Endothelial cell of umbilical vein (primary cell): ENCODE results near the gene PDSS2. TPM values are rescaled to one million over a fixed set of nuclear protein-coding genes. Genes with fewer than 3 reads are reported as not detected.

Experiments
- BruUV-seq: library from RNA; stranded (reverse); fragments of 400-500 nt; replicated peaks from 2 replicates; lab custom pipeline; 2021; lab: Mats Ljungman, UMichigan
- CTCF ChIA-PET: fragments of 300-600, 350-600 bp; sonication (Branson Sonifier 250); formaldehyde crosslinking; loops from one replicate; lab custom pipeline; 2021; ENCODE audit warnings: antibody characterized with exemption, inconsistent platforms; lab: Charles Lee
- POLR2A ChIA-PET: fragments of 300-600, 350-600 bp; sonication (Branson Sonifier 250); formaldehyde crosslinking; loops from one replicate; lab custom pipeline; 2021; ENCODE audit warnings: antibody characterized with exemption, inconsistent platforms; lab: Charles Lee
- DNase-seq: peaks from one replicate; pipeline ENCODE4 v3.0.0-alpha.2; 2011; ENCODE audit warnings: low read depth, low spot score
- FAIRE-seq: peaks from 2 replicates; lab custom pipeline; 2011; peaks lifted over from hg19 to GRCh38; lab: Jason Lieb, UNC
- H2AFZ ChIP-seq: 2 replicates; pipeline ENCODE4 v1.6.0; 2012; ENCODE audit warnings: low read depth, low read length, control low read depth, inconsistent platforms
- H3K27ac ChIP-seq: 2 replicates; pipeline ENCODE4 v1.5.1; 2011; ENCODE audit warnings: low read depth, mild to moderate bottlenecking, control low read depth, low read length, moderate library complexity; ENCODE audit not compliant: insufficient read depth
- H3K27me3 ChIP-seq, 2 experiments: 2 replicates each; pipeline versions ENCODE4 v1.6.0 to v1.6.1; 2011; ENCODE audit warnings: low read length in 2 of 2, mixed read lengths in 1 of 2; ENCODE audit not compliant: control insufficient read depth in 2 of 2, insufficient read depth in 2 of 2
- H3K36me3 ChIP-seq, 2 experiments: 2 replicates in 1 of 2; 3 replicates in 1 of 2; pipeline ENCODE4 v1.5.1; 2011; ENCODE audit warnings: low read length in 2 of 2, mild to moderate bottlenecking in 1 of 2, moderate library complexity in 1 of 2; ENCODE audit not compliant: control insufficient read depth in 2 of 2, insufficient read depth in 2 of 2; ENCODE audit errors: extremely low read depth in 1 of 2
- H3K4me1 ChIP-seq: 3 replicates; pipeline ENCODE4 v1.5.1; 2011; ENCODE audit warnings: mild to moderate bottlenecking, low read length; ENCODE audit not compliant: control insufficient read depth, insufficient read depth; ENCODE audit errors: extremely low read depth
- H3K4me2 ChIP-seq: 2 replicates; pipeline ENCODE4 v1.6.1; 2011; ENCODE audit warnings: low read length, control low read depth, mixed read lengths; ENCODE audit not compliant: insufficient read depth
- H3K4me3 ChIP-seq, 3 experiments: fragments of 200-600 bp in 1 of 3; sonication (generic), shearing (Covaris generic) in 1 of 3; replicated peaks in 1 of 3; 2 replicates each; pipeline ENCODE4 v1.5.1; 2011 to 2016; ENCODE audit warnings: control low read depth in 3 of 3, low read length in 3 of 3, mild to moderate bottlenecking in 2 of 3, inconsistent platforms in 1 of 3, low read depth in 1 of 3, moderate library complexity in 1 of 3; ENCODE audit not compliant: insufficient read depth in 1 of 3
- H3K79me2 ChIP-seq: 2 replicates; pipeline ENCODE4 v1.6.0; 2012; ENCODE audit warnings: low read length, inconsistent platforms; ENCODE audit not compliant: control insufficient read depth, insufficient read depth
- H3K9ac ChIP-seq: replicated peaks from 2 replicates; pipeline ENCODE3; 2011; ENCODE audit warnings: low read length, control low read depth; ENCODE audit not compliant: insufficient read depth; ENCODE audit errors: extremely low read depth
- H3K9me1 ChIP-seq: replicated peaks from 3 replicates; pipeline ENCODE4 v1.6.0; 2011; ENCODE audit warnings: mild to moderate bottlenecking, low read length; ENCODE audit not compliant: control insufficient read depth, insufficient read depth; ENCODE audit errors: extremely low read depth
- H3K9me3 ChIP-seq: replicated peaks from 2 replicates; pipeline ENCODE4 v1.5.1; 2012; ENCODE audit warnings: low read length, inconsistent platforms; ENCODE audit not compliant: control insufficient read depth, insufficient read depth
- H4K20me1 ChIP-seq: replicated peaks from 2 replicates; pipeline ENCODE3; 2011; ENCODE audit warnings: mild to moderate bottlenecking, low read length; ENCODE audit not compliant: control insufficient read depth, insufficient read depth; ENCODE audit errors: extremely low read depth
- CTCF ChIP-seq, 2 donors: IDR thresholded peaks; 1 replicate in 1 of 2; 2 replicates in 1 of 2; pipeline ENCODE4 v1.5.1; 2011; ENCODE audit warnings: low read length in 2 of 2, mild to moderate bottlenecking in 2 of 2, moderate library complexity in 2 of 2, control low read depth in 1 of 2, inconsistent platforms in 1 of 2, low read depth in 1 of 2; ENCODE audit not compliant: insufficient read depth in 1 of 2; ENCODE audit errors: extremely low read depth in 1 of 2
- EZH2 ChIP-seq: IDR thresholded peaks from 2 replicates; pipeline ENCODE4 v1.6.1; 2012; ENCODE audit warnings: borderline replicate concordance, low read depth, mild to moderate bottlenecking, moderate library complexity, low read length, inconsistent platforms; ENCODE audit not compliant: severe bottlenecking
- FOS ChIP-seq: IDR thresholded peaks from 2 replicates; pipeline ENCODE4 v1.6.1; 2011; ENCODE audit warnings: mild to moderate bottlenecking, low read length, moderate library complexity, borderline replicate concordance; ENCODE audit not compliant: insufficient read depth
- GATA2 ChIP-seq: IDR thresholded peaks from 2 replicates; pipeline ENCODE4 v1.7.0; 2011; ENCODE audit warnings: low read depth, mild to moderate bottlenecking, moderate library complexity, mixed read lengths, low read length; ENCODE audit not compliant: insufficient read length, insufficient read depth
- JUN ChIP-seq: IDR thresholded peaks from 2 replicates; pipeline ENCODE4 v1.6.1; 2011; ENCODE audit warnings: borderline replicate concordance, low read depth; ENCODE audit not compliant: insufficient read length, insufficient read depth
- MAX ChIP-seq: IDR thresholded peaks from 2 replicates; pipeline ENCODE4 v1.6.1; 2011; ENCODE audit not compliant: insufficient read depth, insufficient read length
- MYC ChIP-seq: IDR thresholded peaks from one replicate; pipeline ENCODE4 v1.6.1; 2011; ENCODE audit warnings: mild to moderate bottlenecking, low read depth, low read length
- POLR2A ChIP-seq: IDR thresholded peaks from 2 replicates; pipeline ENCODE4 v1.6.1; 2012; ENCODE audit warnings: low read depth, mild to moderate bottlenecking, control low read depth, low read length
- POLR2AphosphoS5 ChIP-seq: IDR thresholded peaks from 2 replicates; pipeline ENCODE4 v1.6.1; 2012; ENCODE audit warnings: low read depth, mild to moderate bottlenecking, control low read depth, low read length, moderate library complexity; ENCODE audit not compliant: insufficient read depth
- dilution Hi-C: fragments of 300-500 bp; cut with MboI; formaldehyde crosslinking; loops from one replicate; pipeline ENCODE4 v1.15.0; 2019; ENCODE audit warnings: low sequenced_read_pairs; ENCODE audit not compliant: extremely low pct_ligation_motif_present
- intact Hi-C: fragments of 100-400 bp; cut with micrococcal nuclease; formaldehyde crosslinking; loops from one replicate; pipeline ENCODE4 v1.10.0; 2022
- polyA plus RNA-seq, 4 experiments: library from polyadenylated mRNA; depleted of rRNA in 3 of 4; stranded (reverse) in 3 of 4; unstranded in 1 of 4; fragments of >200 nt; gene quantifications; 2 replicates each; pipeline versions ENCODE4 v1.2.1 to v1.2.3, GENCODE V29; 2011 to 2012; ENCODE audit warnings: missing spikeins in 1 of 4
- total RNA-seq: library from RNA; stranded (reverse); gene quantifications from 2 replicates; pipeline ENCODE4 v1.2.3, GENCODE V29; 2021

PDSS2 gene
- total and polyA plus RNA-seq, 2 donors (not counting 3 experiments of a cell fraction or from before 2014, with no cell fraction given), result 7.6 to 9.3 TPM

DNA sequence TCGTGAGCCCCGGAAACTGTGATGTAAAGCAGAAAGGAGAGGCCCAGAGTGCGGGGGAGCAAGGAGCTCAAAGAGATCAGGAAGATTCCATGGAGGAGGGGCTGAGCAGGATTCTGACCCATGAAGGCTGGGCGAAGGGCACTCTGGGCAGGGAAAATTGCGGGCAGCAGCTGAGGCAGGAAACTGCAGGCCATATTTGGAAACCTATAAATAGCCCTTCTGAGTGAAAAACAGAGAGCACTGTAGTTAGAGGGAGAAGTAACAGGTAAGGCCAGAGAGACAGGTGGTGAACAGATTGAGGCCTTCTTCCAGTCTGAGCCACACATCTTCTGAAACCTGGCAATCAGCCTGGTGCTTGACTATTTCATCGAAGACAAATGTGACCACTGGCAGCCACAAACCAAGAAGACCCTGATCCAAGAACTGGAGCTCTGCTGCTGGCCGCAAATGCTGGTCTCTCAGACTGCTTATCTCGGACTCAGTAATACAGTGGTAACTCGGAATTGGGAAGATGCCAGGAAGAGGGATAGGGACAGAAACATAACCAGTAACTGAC lies 329.9 kb downstream of the PDSS2 start:
- TF ChIP-seq FOS, result no peak
- TF ChIP-seq GATA2, result no peak
- no peak for TF ChIP-seq JUN
- TF ChIP-seq POLR2A, result no peak
- TF ChIP-seq CTCF (IDR thresholded peaks at IDR 0.05; ENCODE audit: extremely low read depth in 1 of 2, insufficient read depth in 1 of 2, low read depth in 1 of 2, low read length in 2 of 2), result no peak
- TF ChIP-seq MAX, result no peak
- TF ChIP-seq MYC, result no peak
- no peak for TF ChIP-seq POLR2AphosphoS5
- no peak for TF ChIP-seq EZH2
- Histone ChIP-seq H2AFZ (no peak overlapping the region), H3K9me1 (no peaks in the 10 kb centered on the region), H3K4me3 (no peak overlapping the region), H3K4me1 (peaks cover 6% of the 10 kb centered on the region), H3K36me3 (no peaks in the 10 kb centered on the region), H3K79me2 (no peaks in the 10 kb centered on the region), H3K4me2 (no peak overlapping the region), H3K27ac (no peak overlapping the region), H3K9me3 (no peaks in the 10 kb centered on the region), H4K20me1 (no peaks in the 10 kb centered on the region), H3K27me3 (no peaks in the 10 kb centered on the region), H3K9ac (no peak overlapping the region)
- CTCF ChIA-PET, result interaction anchor here (1.0 to 1.3 kb wide), 3 partner anchors 9 to 189 kb away, joined by 4 to 7 read pairs (median 4); no protein-coding TSS in a partner anchor
- FAIRE-seq (no peak), DNase-seq (no peak)
- dilution Hi-C loops (no loop called here), intact Hi-C loops (no loop called here)
- BruUV-seq, result no TSS peak
- POLR2A ChIA-PET, result no interaction called here
